Mucosa of descending colon (tissue), 3 donors: ENCODE data around the gene EPOP. TPM values are rescaled to one million over a fixed set of nuclear protein-coding genes. Genes with fewer than 3 reads are reported as not detected.

ENCODE experiments used
- ATAC-seq: fragments of 200-7000 bp; cut with Tn5 transposase; one replicate; pipeline ENCODE4 v1.9.1; 2020; ENCODE audit warnings: mild to moderate bottlenecking, moderate library complexity
- DNase-seq, 3 donors: peaks; one replicate each; pipeline ENCODE4 v3.0.0-alpha.2; 2020
- H3K36me3 ChIP-seq: fragments of 200-600 bp; one replicate; pipeline ENCODE4 v1.8.0; 2021; ENCODE audit warnings: low read depth, mild to moderate bottlenecking
- H3K4me1 ChIP-seq: fragments of 200-600 bp; one replicate; pipeline ENCODE4 v1.8.0; 2021; ENCODE audit warnings: low read depth, mild to moderate bottlenecking
- H3K4me3 ChIP-seq: fragments of 200-600 bp; one replicate; pipeline ENCODE4 v1.8.0; 2021; ENCODE audit warnings: mild to moderate bottlenecking
- H3K9me3 ChIP-seq: fragments of 200-600 bp; one replicate; pipeline ENCODE4 v1.8.0; 2021; ENCODE audit warnings: mild to moderate bottlenecking
- CTCF ChIP-seq: fragments of 200-600 bp; IDR thresholded peaks from one replicate; pipeline ENCODE4 v1.8.0; 2022; ENCODE audit warnings: antibody characterized with exemption, mild to moderate bottlenecking
- intact Hi-C, 2 donors: fragments of 100-400 bp; cut with DNase I in 1 of 2; cut with micrococcal nuclease in 1 of 2; formaldehyde crosslinking; loops; one replicate each; pipeline versions ENCODE4 v1.11.0 to v1.11.1; 2022; cut with DNase I, micrococcal nuclease
- total RNA-seq, 3 donors: library from RNA; stranded (reverse); fragmentation: NEBNext Ultra II Directional in 2 of 3; extraction: Animal tissue kit (Norgen Biotek cat#: 25700) in 2 of 3; gene quantifications; one replicate each; pipeline versions ENCODE4 v1.2.1 to v1.2.4, GENCODE V29; 2021 to 2023
- donor health status: DM: no; HTN: no; CAD: no; lungs with moderate emphysema.
- donor health status: DM: no; HTN: no; CAD: no.
- donor health status: DM: no; HTN: yes; CAD: no.

EPOP gene
- total RNA-seq, 3 donors from 2014 or later = 0.75 to 1.1 TPM; not detected in 1

GRCh38 chr17:38673707-38674013, 1.1 kb downstream of the EPOP start:
- no peaks in the 10 kb centered on the region for H3K9me3 ChIP-seq
- H3K4me3 ChIP-seq = no peak overlapping the region
- DNase-seq (no peak), ATAC-seq (peak; percentile 22)
- H3K36me3 ChIP-seq = no peaks in the 10 kb centered on the region
- intact Hi-C loops = loop anchor here in 1 of 2 donors (10.0 kb wide), 1 partner anchor 61 kb away; the partner anchor contains the start of gene CISD3
- H3K4me1 ChIP-seq = peaks cover 20% of the 10 kb centered on the region
- no peak for TF ChIP-seq CTCF

DNA sequence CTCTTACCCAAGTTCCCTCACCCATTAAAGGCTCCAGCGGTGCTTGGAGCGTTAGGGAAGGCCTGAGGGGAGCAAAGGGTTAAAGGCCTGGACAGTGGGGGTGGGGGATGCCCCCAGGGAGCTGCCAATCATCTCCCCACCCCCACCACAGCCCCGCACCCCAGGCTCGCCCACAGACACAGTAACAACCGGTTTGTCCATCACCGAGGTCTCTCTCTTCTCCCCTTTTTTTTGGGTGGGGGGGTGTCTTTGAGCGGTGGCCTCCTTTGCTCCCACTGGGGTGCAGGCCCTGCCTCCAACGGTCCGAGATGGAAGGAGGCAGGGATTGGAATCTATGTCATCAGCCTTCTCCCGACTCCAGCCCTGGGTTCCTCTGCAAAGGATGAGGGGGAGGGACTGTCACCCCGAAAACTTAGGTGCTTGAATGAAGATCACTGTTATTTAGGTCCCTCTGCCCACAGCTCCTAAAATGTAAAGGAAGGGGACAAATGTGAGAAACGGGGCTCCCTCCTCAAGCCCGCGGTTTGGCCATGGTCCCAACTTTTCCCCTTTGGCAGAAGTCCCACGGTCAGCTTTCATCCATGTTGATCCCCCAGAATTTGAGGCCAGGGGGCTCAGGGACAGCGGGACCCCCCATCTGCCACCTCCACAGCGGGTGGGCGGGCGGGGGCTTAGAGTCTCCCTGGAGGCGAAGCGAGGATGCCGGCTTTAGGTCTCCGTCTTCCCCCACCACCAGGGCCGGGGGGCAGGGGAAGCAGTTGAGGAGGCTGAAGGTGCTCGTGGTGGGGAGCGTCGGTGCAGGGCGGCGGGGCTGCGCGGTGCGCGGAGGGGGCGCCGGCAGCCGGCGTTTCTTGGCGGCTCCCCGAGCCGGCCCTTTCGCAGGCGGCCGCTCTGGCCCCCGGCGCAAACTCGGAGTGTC, 1.7 kb downstream of the EPOP start:
- DNase-seq (peak in 1 of 3 donors; percentile 30), ATAC-seq (no peak)
- H3K36me3 ChIP-seq = no peaks in the 10 kb centered on the region
- no peak for TF ChIP-seq CTCF
- intact Hi-C loops = loop anchor here in 1 of 2 donors (10.0 kb wide), 1 partner anchor 62 kb away; the partner anchor contains the start of gene CISD3
- H3K9me3 ChIP-seq = no peaks in the 10 kb centered on the region
- peaks cover 20% of the 10 kb centered on the region for H3K4me1 ChIP-seq
- H3K4me3 ChIP-seq = no peak overlapping the region

GRCh38 chr17:38671939-38672720, 2.6 kb downstream of the EPOP start:
- Histone ChIP-seq H3K4me3 (no peak overlapping the region), H3K4me1 (peaks cover 20% of the 10 kb centered on the region), H3K36me3 (no peaks in the 10 kb centered on the region), H3K9me3 (no peaks in the 10 kb centered on the region)
- intact Hi-C loops = loop anchor here in 1 of 2 donors (10.0 kb wide), 1 partner anchor 63 kb away; the partner anchor contains the start of gene CISD3
- DNase-seq (no peak), ATAC-seq (no peak)
- no peak for TF ChIP-seq CTCF

- no peak overlapping the region for H3K4me3 ChIP-seq
- intact Hi-C loops = loop anchor here (5.0 to 10.0 kb wide), 3 partner anchors 112 to 175 kb away; no protein-coding TSS in a partner anchor
- H3K9me3 ChIP-seq = no peaks in the 10 kb centered on the region
- H3K4me1 ChIP-seq = peaks cover 14% of the 10 kb centered on the region
- H3K36me3 ChIP-seq = no peaks in the 10 kb centered on the region
- no peak for TF ChIP-seq CTCF
- no peak for ATAC-seq
- DNase-seq = no peak
Measured at GRCh38 chr17:38669520-38669919, 5.2 kb downstream of the EPOP start.

GRCh38 chr17:38667787-38668122, 7.0 kb downstream of the EPOP start:
- DNase-seq (no peak), ATAC-seq (no peak)
- intact Hi-C loops = loop anchor here (5.0 to 10.0 kb wide), 3 partner anchors 110 to 173 kb away; no protein-coding TSS in a partner anchor
- no peak for TF ChIP-seq CTCF
- H3K4me3 ChIP-seq = no peak overlapping the region
- H3K36me3 ChIP-seq = no peaks in the 10 kb centered on the region
- H3K4me1 ChIP-seq = no peaks in the 10 kb centered on the region
- no peaks in the 10 kb centered on the region for H3K9me3 ChIP-seq
